ENCODE measurements around the gene B3GNT9. TPM values are rescaled to one million over a fixed set of nuclear protein-coding genes. Genes with fewer than 3 reads are reported as not detected.

The B3GNT9 gene
- total RNA-seq, 1 experiment from 2014 or later, result 11.5 TPM

DNA sequence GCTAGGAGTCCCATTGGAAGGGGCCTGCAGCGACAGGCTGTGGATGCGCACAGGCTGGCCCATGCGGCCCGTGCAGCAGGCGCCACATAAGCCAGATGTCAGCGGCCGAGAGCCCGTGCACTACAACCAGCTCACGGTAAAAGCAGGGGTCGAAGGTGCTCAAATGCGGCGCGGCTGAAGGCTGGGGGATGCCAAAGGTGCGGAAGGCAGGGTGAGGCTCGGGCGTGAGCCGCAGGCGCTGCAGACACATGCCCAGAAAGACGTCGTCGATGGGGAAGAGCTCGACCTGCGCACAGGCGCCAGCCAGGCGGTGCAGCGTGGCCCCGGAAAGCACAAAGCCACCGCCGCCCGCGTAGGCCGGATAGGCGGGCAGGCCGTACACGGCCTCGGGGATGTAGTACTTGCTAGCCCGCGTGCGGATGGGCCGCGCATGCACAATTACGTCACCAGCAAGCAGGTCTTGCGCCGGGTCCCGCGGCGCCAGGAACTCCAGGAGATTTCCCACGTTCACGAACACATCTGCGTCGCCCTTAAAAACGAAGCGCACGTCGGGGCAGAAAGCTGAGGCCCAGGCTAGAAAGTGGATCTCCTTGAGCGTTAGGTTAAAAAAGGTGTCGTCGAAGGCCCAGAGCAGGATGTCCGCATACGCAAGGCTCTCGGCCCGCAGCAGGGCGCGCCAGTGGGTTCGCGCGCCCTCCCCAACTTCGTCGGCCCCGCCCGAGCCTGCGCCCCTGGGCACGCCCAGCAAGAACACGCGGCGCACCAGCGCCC, 1.3 kb downstream of the B3GNT9 start:
- CTCF ChIA-PET, result no interaction called here
- POLR2A ChIA-PET, result no interaction called here
- H3K27ac ChIP-seq (ENCODE audit: low read length), result no peak overlapping the region
- peak overlapping the region; percentile 29 to 56 for H3K4me3 ChIP-seq (ENCODE audit: low read depth in 2 of 2, low read length in 2 of 2)
- ATAC-seq (no peak), DNase-seq (ENCODE audit: low read depth, low spot score) (no peak)
- intact Hi-C loops (cut with micrococcal nuclease; ENCODE audit: unreplicated experiment), result loop anchor here (10.0 kb wide), 2 partner anchors 135 to 175 kb away; no protein-coding TSS in a partner anchor
- no peaks in the 10 kb centered on the region for H3K9me3 ChIP-seq (ENCODE audit: control insufficient read depth, insufficient read depth, low read depth, low read length)
- H3K4me1 ChIP-seq (ENCODE audit: control insufficient read depth, insufficient read depth, low read length), result peaks cover 5% of the 10 kb centered on the region
- in situ Hi-C loops (cut with HindIII; ENCODE audit: low pct_unique_long_range_greater_than_20kb, low sequenced_read_pairs), result no loop called here
- no TSS peak for BruUV-seq (replicated peaks)
- no peaks in the 10 kb centered on the region for H3K27me3 ChIP-seq (ENCODE audit: control insufficient read depth, insufficient read depth, low read length)
- H3K36me3 ChIP-seq (ENCODE audit: control insufficient read depth, insufficient read depth, low read length), result no peaks in the 10 kb centered on the region
- TF ChIP-seq, protein P1, sequence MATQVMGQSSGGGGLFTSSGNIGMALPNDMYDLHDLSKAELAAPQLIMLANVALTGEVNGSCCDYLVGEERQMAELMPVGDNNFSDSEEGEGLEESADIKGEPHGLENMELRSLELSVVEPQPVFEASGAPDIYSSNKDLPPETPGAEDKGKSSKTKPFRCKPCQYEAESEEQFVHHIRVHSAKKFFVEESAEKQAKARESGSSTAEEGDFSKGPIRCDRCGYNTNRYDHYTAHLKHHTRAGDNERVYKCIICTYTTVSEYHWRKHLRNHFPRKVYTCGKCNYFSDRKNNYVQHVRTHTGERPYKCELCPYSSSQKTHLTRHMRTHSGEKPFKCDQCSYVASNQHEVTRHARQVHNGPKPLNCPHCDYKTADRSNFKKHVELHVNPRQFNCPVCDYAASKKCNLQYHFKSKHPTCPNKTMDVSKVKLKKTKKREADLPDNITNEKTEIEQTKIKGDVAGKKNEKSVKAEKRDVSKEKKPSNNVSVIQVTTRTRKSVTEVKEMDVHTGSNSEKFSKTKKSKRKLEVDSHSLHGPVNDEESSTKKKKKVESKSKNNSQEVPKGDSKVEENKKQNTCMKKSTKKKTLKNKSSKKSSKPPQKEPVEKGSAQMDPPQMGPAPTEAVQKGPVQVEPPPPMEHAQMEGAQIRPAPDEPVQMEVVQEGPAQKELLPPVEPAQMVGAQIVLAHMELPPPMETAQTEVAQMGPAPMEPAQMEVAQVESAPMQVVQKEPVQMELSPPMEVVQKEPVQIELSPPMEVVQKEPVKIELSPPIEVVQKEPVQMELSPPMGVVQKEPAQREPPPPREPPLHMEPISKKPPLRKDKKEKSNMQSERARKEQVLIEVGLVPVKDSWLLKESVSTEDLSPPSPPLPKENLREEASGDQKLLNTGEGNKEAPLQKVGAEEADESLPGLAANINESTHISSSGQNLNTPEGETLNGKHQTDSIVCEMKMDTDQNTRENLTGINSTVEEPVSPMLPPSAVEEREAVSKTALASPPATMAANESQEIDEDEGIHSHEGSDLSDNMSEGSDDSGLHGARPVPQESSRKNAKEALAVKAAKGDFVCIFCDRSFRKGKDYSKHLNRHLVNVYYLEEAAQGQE (IDR thresholded peaks at IDR 0.05; ENCODE audit: insufficient read depth in 1 of 2, low read depth in 2 of 2, low read length in 1 of 2), result no peak
- no peak for TF ChIP-seq POLR2AphosphoS5 (IDR thresholded peaks at IDR 0.05; ENCODE audit: low read depth, low read length)
- TF ChIP-seq, protein P2, sequence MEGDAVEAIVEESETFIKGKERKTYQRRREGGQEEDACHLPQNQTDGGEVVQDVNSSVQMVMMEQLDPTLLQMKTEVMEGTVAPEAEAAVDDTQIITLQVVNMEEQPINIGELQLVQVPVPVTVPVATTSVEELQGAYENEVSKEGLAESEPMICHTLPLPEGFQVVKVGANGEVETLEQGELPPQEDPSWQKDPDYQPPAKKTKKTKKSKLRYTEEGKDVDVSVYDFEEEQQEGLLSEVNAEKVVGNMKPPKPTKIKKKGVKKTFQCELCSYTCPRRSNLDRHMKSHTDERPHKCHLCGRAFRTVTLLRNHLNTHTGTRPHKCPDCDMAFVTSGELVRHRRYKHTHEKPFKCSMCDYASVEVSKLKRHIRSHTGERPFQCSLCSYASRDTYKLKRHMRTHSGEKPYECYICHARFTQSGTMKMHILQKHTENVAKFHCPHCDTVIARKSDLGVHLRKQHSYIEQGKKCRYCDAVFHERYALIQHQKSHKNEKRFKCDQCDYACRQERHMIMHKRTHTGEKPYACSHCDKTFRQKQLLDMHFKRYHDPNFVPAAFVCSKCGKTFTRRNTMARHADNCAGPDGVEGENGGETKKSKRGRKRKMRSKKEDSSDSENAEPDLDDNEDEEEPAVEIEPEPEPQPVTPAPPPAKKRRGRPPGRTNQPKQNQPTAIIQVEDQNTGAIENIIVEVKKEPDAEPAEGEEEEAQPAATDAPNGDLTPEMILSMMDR (IDR thresholded peaks at IDR 0.05), result no peak
- TF ChIP-seq TCF7L2 (IDR thresholded peaks at IDR 0.05; ENCODE audit: low read depth, low read length), result no peak
- no peak for TF ChIP-seq SIN3A (IDR thresholded peaks at IDR 0.05; ENCODE audit: borderline replicate concordance, insufficient read depth, low read depth, low read length)

DNA sequence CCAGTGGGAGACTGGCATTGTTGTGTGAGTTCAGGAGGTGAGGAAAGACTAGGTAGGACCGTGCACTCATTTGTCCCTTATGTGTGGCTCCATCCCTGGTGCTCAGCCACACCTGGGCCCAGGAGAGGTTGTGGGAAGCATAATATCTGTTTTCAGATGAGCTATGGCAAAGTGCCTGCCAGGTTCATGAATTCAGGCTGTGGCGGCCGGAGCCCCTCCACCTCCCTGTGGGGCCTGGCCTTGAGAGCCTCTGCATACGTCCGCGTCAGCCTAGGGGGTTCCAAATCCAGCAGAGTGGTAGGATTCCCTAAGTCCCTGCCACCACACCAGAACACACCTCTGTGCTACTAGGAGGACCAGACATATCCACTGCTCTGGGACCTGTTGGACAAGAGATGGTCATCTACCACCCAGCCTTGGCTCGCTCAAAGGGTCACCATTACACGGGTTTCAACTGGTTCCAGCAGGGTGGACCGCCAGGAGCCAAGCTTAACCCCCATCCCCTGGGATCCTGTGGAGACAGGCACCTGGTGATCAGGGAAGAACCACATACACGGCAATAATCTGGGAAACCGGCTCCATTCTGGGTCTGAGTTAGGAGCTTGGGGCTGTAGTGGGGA, 2.0 kb downstream of the B3GNT9 start:
- in situ Hi-C loops (cut with HindIII; ENCODE audit: low pct_unique_long_range_greater_than_20kb, low sequenced_read_pairs) (no loop called here), intact Hi-C loops (cut with micrococcal nuclease; ENCODE audit: unreplicated experiment) (no loop called here)
- H3K9me3 ChIP-seq (ENCODE audit: control insufficient read depth, insufficient read depth, low read depth, low read length), result no peaks in the 10 kb centered on the region
- POLR2A ChIA-PET, result no interaction called here
- peaks cover 5% of the 10 kb centered on the region; the same call in 1 of the 2 replicates for H3K36me3 ChIP-seq (ENCODE audit: control insufficient read depth, insufficient read depth, low read length)
- no peak overlapping the region for H3K27ac ChIP-seq (ENCODE audit: low read length)
- no peak for ATAC-seq
- DNase-seq (ENCODE audit: low read depth, low spot score), result no peak
- CTCF ChIA-PET, result no interaction called here
- peaks cover 5% of the 10 kb centered on the region for H3K4me1 ChIP-seq (ENCODE audit: control insufficient read depth, insufficient read depth, low read length)
- no peak overlapping the region for H3K4me3 ChIP-seq (ENCODE audit: low read depth in 2 of 2, low read length in 2 of 2)
- H3K27me3 ChIP-seq (ENCODE audit: control insufficient read depth, insufficient read depth, low read length), result no peaks in the 10 kb centered on the region
- no TSS peak for BruUV-seq (replicated peaks)
- TF ChIP-seq TCF7L2 (IDR thresholded peaks at IDR 0.05; ENCODE audit: low read depth, low read length) (no peak), SIN3A (IDR thresholded peaks at IDR 0.05; ENCODE audit: borderline replicate concordance, insufficient read depth, low read depth, low read length) (no peak), POLR2AphosphoS5 (IDR thresholded peaks at IDR 0.05; ENCODE audit: low read depth, low read length) (no peak)
- TF ChIP-seq, protein P2 (IDR thresholded peaks at IDR 0.05), result no peak
- TF ChIP-seq, protein P1 (IDR thresholded peaks at IDR 0.05; ENCODE audit: insufficient read depth in 1 of 2, low read depth in 2 of 2, low read length in 1 of 2), result no peak

Data from Panc1 (cell line).